H1 (cell line): ENCODE results near the gene IL17RA. TPM values are rescaled to one million over a fixed set of nuclear protein-coding genes. Genes with fewer than 3 reads are reported as not detected.

Source experiments
- CTCF ChIA-PET: fragments of 300-600 bp; sonication (Branson Sonifier 250); formaldehyde crosslinking; loops from one replicate; lab custom pipeline; 2021; ENCODE audit not compliant: partially characterized antibody; lab: Charles Lee
- POLR2A ChIA-PET: fragments of 300-600 bp; sonication (Branson Sonifier 250); formaldehyde crosslinking; loops from one replicate; lab custom pipeline; 2021; ENCODE audit warnings: inconsistent platforms; ENCODE audit not compliant: partially characterized antibody; lab: Charles Lee
- DNase-seq, 2 experiments: peaks; one replicate each; pipeline versions ENCODE4 v3.0.0 to v3.0.0-alpha.2; 2010 to 2022; ENCODE audit warnings: low spot score in 2 of 2, low read depth in 1 of 2, mixed read lengths in 1 of 2
- FAIRE-seq: peaks from 2 replicates; lab custom pipeline; 2011; peaks lifted over from hg19 to GRCh38; lab: Jason Lieb, UNC
- H2AFZ ChIP-seq: 2 replicates; pipeline ENCODE4 v1.8.1; 2012; ENCODE audit warnings: low read length, inconsistent platforms
- H2AK5ac ChIP-seq: 2 replicates; pipeline ENCODE4 v1.6.1; 2013; ENCODE audit warnings: low read depth, low read length
- H2BK120ac ChIP-seq: replicated peaks from 2 replicates; pipeline ENCODE3; 2013; ENCODE audit warnings: low read depth, low read length, inconsistent platforms
- H2BK12ac ChIP-seq: 2 replicates; pipeline ENCODE4 v1.6.1; 2013; ENCODE audit warnings: low read depth, low read length
- H2BK15ac ChIP-seq: 2 replicates; pipeline ENCODE4 v1.6.1; 2013; ENCODE audit warnings: low read length
- H2BK20ac ChIP-seq: 2 replicates; pipeline ENCODE4 v1.6.1; 2013; ENCODE audit warnings: low read length
- H2BK5ac ChIP-seq: 2 replicates; pipeline ENCODE4 v1.6.1; 2013; ENCODE audit warnings: low read depth, low read length
- H3K14ac ChIP-seq: 2 replicates; pipeline ENCODE4 v1.6.1; 2013; ENCODE audit warnings: inconsistent platforms; ENCODE audit not compliant: insufficient read length
- H3K18ac ChIP-seq: 2 replicates; pipeline ENCODE4 v1.6.1; 2013; ENCODE audit warnings: low read length; ENCODE audit errors: extremely low read depth
- H3K23ac ChIP-seq: 2 replicates; pipeline ENCODE4 v1.6.1; 2013; ENCODE audit warnings: inconsistent platforms; ENCODE audit not compliant: insufficient read length
- H3K23me2 ChIP-seq: 2 replicates; pipeline ENCODE4 v1.6.1; 2013; ENCODE audit warnings: low read depth, low read length
- H3K27ac ChIP-seq: 2 replicates; pipeline ENCODE4 v1.6.1; 2011; ENCODE audit warnings: low read depth, low read length, inconsistent platforms
- H3K27me3 ChIP-seq, 4 experiments: replicated peaks in 1 of 4; 1 replicate in 1 of 4; 2 replicates in 3 of 4; pipeline versions ENCODE4 v1.6.1 to v1.8.1; 2011 to 2013; ENCODE audit warnings: low read length in 3 of 4, mild to moderate bottlenecking in 3 of 4, inconsistent platforms in 2 of 4, mixed read lengths in 2 of 4, moderate library complexity in 1 of 4; ENCODE audit not compliant: control insufficient read depth in 3 of 4, insufficient read depth in 3 of 4; ENCODE audit errors: extremely low read depth in 1 of 4
- H3K36me3 ChIP-seq, 4 experiments: 2 replicates each; pipeline versions ENCODE4 v1.6.1 to v1.8.1; 2011 to 2013; ENCODE audit warnings: mild to moderate bottlenecking in 4 of 4, low read length in 3 of 4, moderate library complexity in 2 of 4, control low read depth in 1 of 4, inconsistent platforms in 1 of 4; ENCODE audit not compliant: insufficient read depth in 4 of 4, control insufficient read depth in 2 of 4
- H3K4ac ChIP-seq: replicated peaks from 2 replicates; pipeline ENCODE3; 2013; ENCODE audit warnings: low read length, low read depth, mixed read lengths, inconsistent platforms; ENCODE audit not compliant: insufficient read length
- H3K4me1 ChIP-seq, 4 experiments: replicated peaks in 1 of 4; 1 replicate in 1 of 4; 2 replicates in 3 of 4; pipeline versions ENCODE4 v1.6.1 to v1.8.1; 2011 to 2013; ENCODE audit warnings: low read length in 3 of 4, inconsistent platforms in 2 of 4, mixed read lengths in 1 of 4; ENCODE audit not compliant: insufficient read depth in 4 of 4, control insufficient read depth in 3 of 4
- H3K4me2 ChIP-seq, 2 experiments: 2 replicates each; pipeline versions ENCODE4 v1.6.1 to v1.8.1; 2011 to 2013; ENCODE audit warnings: low read depth in 2 of 2, low read length in 2 of 2, control low read depth in 1 of 2, inconsistent platforms in 1 of 2, mild to moderate bottlenecking in 1 of 2; ENCODE audit not compliant: insufficient read depth in 1 of 2
- H3K4me3 ChIP-seq, 4 experiments: fragments of 200-600, 300-600 bp in 1 of 4; sonication (generic), shearing (Covaris generic), sonication (Bioruptor Twin) in 1 of 4; 2 replicates each; pipeline versions ENCODE4 v1.5.1 to v1.8.1; 2011 to 2016; ENCODE audit warnings: low read length in 4 of 4, low read depth in 3 of 4, control low read depth in 2 of 4, inconsistent platforms in 2 of 4, mild to moderate bottlenecking in 2 of 4, mixed read lengths in 1 of 4, moderate library complexity in 1 of 4; ENCODE audit not compliant: insufficient read depth in 2 of 4; ENCODE audit errors: extremely low read depth in 1 of 4
- H3K56ac ChIP-seq: replicated peaks from 2 replicates; pipeline ENCODE3; 2013; ENCODE audit warnings: low read depth, mild to moderate bottlenecking, mixed read lengths, low read length, inconsistent platforms; ENCODE audit not compliant: insufficient read length
- H3K79me1 ChIP-seq: 2 replicates; pipeline ENCODE4 v1.6.1; 2013; ENCODE audit warnings: low read depth, low read length, control low read depth
- H3K79me2 ChIP-seq, 2 experiments: 2 replicates each; pipeline versions ENCODE4 v1.6.1 to v1.8.1; 2012 to 2013; ENCODE audit warnings: low read length in 2 of 2, mild to moderate bottlenecking in 2 of 2, inconsistent platforms in 1 of 2; ENCODE audit not compliant: insufficient read depth in 2 of 2, control insufficient read depth in 1 of 2
- H3K9ac ChIP-seq, 4 experiments: replicated peaks in 1 of 4; 1 replicate in 1 of 4; 2 replicates in 3 of 4; pipeline versions ENCODE4 v1.6.1 to v1.8.1; 2011 to 2013; ENCODE audit warnings: low read depth in 3 of 4, low read length in 3 of 4, control low read depth in 2 of 4, mild to moderate bottlenecking in 2 of 4, moderate library complexity in 2 of 4, inconsistent platforms in 1 of 4; ENCODE audit errors: extremely low read depth in 1 of 4
- H3K9me3 ChIP-seq, 2 experiments: 2 replicates each; pipeline versions ENCODE4 v1.6.1 to v1.8.1; 2012 to 2013; ENCODE audit warnings: mild to moderate bottlenecking in 2 of 2, moderate library complexity in 2 of 2, control low read depth in 1 of 2, inconsistent platforms in 1 of 2, low read depth in 1 of 2, low read length in 1 of 2, mixed read lengths in 1 of 2; ENCODE audit not compliant: insufficient read depth in 2 of 2
- H4K20me1 ChIP-seq, 2 experiments: replicated peaks in 1 of 2; 2 replicates each; pipeline versions ENCODE3 to v1.8.1; 2011 to 2013; ENCODE audit warnings: inconsistent platforms in 2 of 2, low read length in 2 of 2, mild to moderate bottlenecking in 1 of 2; ENCODE audit not compliant: insufficient read depth in 2 of 2, control insufficient read depth in 1 of 2
- H4K5ac ChIP-seq: 2 replicates; pipeline ENCODE4 v1.6.1; 2013; ENCODE audit warnings: low read length, low read depth, mixed read lengths, inconsistent platforms; ENCODE audit not compliant: insufficient read length
- H4K8ac ChIP-seq: 2 replicates; pipeline ENCODE4 v1.8.0; 2013; ENCODE audit warnings: mild to moderate bottlenecking, moderate library complexity, low read length, inconsistent platforms; ENCODE audit not compliant: insufficient read depth; ENCODE audit errors: extremely low read depth
- H4K91ac ChIP-seq: replicated peaks from 2 replicates; pipeline ENCODE3; 2013; ENCODE audit warnings: low read length, mixed read lengths, inconsistent platforms; ENCODE audit not compliant: insufficient read length
- GTF2F1 ChIP-seq: IDR thresholded peaks from 2 replicates; pipeline ENCODE4 v1.6.1; 2012; ENCODE audit warnings: low read depth, low read length, improper control_type of control experiment, borderline replicate concordance
- HDAC6 ChIP-seq: IDR thresholded peaks from one replicate; pipeline ENCODE4 v1.7.1; 2012; ENCODE audit warnings: low read depth, mild to moderate bottlenecking, inconsistent platforms, low read length, moderate library complexity
- KDM1A ChIP-seq: fragments of 200-600, 300-600 bp; sonication (generic); IDR thresholded peaks from 2 replicates; pipeline ENCODE4 v1.7.1; 2016; ENCODE audit warnings: mild to moderate bottlenecking, low read length, borderline replicate concordance
- KDM5A ChIP-seq: fragments of 200-600 bp; IDR thresholded peaks from 2 replicates; pipeline ENCODE4 v1.7.1; 2012; ENCODE audit warnings: mild to moderate bottlenecking, low read length, inconsistent platforms, mixed read lengths
- NRF1 ChIP-seq: IDR thresholded peaks from 2 replicates; pipeline ENCODE4 v1.6.1; 2011; ENCODE audit warnings: mild to moderate bottlenecking, low read depth, low read length, improper control_type of control experiment
- RAD21 ChIP-seq, 2 experiments: IDR thresholded peaks in 1 of 2; conservative IDR thresholded peaks in 1 of 2; 2 replicates each; pipeline ENCODE4 v1.6.1; 2011; ENCODE audit warnings: low read depth in 2 of 2, low read length in 2 of 2, improper control_type of control experiment in 1 of 2, inconsistent platforms in 1 of 2, mild to moderate bottlenecking in 1 of 2, moderate library complexity in 1 of 2
- SP2 ChIP-seq: IDR thresholded peaks from 2 replicates; pipeline ENCODE4 v1.6.1; 2012; ENCODE audit warnings: mild to moderate bottlenecking, low read length, inconsistent platforms
- TAF1 ChIP-seq: IDR thresholded peaks from 2 replicates; pipeline ENCODE4 v1.6.1; 2011; ENCODE audit warnings: mild to moderate bottlenecking, low read depth, low read length
- ZNF274 ChIP-seq: IDR thresholded peaks from 2 replicates; pipeline ENCODE4 v1.7.0; 2012; ENCODE audit warnings: low read length, borderline replicate concordance; ENCODE audit errors: extremely low read depth
- WGBS, 2 experiments: shearing (Covaris generic) in 1 of 2; methylation state at CpG; one replicate each; pipeline versions ENCODE4 v1.1.6 to v1.1.7; 2013 to 2015; ENCODE audit warnings: low lambda C conversion rate in 2 of 2, mixed read lengths in 2 of 2, inconsistent platforms in 1 of 2, low coverage in 1 of 2, missing lambda C conversion rate in 1 of 2; ENCODE audit not compliant: insufficient replicate concordance in 2 of 2, insufficient coverage in 1 of 2, insufficient read length in 1 of 2; ENCODE audit errors: extremely low coverage in 1 of 2, missing lambda C conversion rate in 1 of 2; 5-methylcytosine and 5-hydroxymethylcytosine counted together
- polyA plus RNA-seq, 7 experiments: library from polyadenylated mRNA; depleted of rRNA in 3 of 7; stranded (reverse) in 5 of 7; unstranded in 2 of 7; fragments of >200 nt in 5 of 7; fragments of 200-250 nt in 2 of 7; gene quantifications; 1 replicate in 5 of 7; 2 replicates in 1 of 7; 4 replicates in 1 of 7; pipeline versions ENCODE4 v1.2.1 to v1.2.3, GENCODE V29; 2011 to 2013; ENCODE audit warnings: missing spikeins in 2 of 7, mixed read lengths in 2 of 7
- total RNA-seq: library from RNA; stranded (reverse); fragmentation: NEBNext Ultra II Directional; extraction: Animal tissue kit (Norgen Biotek cat#: 25700); gene quantifications from 2 replicates; pipeline ENCODE4 v1.2.1, GENCODE V29; 2021
- TF ChIP-seq, protein P1 (sequence below), 3 experiments: IDR thresholded peaks; 1 replicate in 2 of 3; 2 replicates in 1 of 3; pipeline versions ENCODE4 v1.5.1 to v1.6.1; 2011; ENCODE audit warnings: low read length in 3 of 3, mild to moderate bottlenecking in 3 of 3, inconsistent platforms in 2 of 3, low read depth in 1 of 3, moderate library complexity in 1 of 3; ENCODE audit not compliant: insufficient read depth in 1 of 3; ENCODE audit errors: control extremely low read depth in 1 of 3

The IL17RA gene
- total and polyA plus RNA-seq, 2 of the 8 experiments (the other 6 are each of a cell fraction or from before 2014, with no cell fraction given), result 5.6 to 9.9 TPM

DNA sequence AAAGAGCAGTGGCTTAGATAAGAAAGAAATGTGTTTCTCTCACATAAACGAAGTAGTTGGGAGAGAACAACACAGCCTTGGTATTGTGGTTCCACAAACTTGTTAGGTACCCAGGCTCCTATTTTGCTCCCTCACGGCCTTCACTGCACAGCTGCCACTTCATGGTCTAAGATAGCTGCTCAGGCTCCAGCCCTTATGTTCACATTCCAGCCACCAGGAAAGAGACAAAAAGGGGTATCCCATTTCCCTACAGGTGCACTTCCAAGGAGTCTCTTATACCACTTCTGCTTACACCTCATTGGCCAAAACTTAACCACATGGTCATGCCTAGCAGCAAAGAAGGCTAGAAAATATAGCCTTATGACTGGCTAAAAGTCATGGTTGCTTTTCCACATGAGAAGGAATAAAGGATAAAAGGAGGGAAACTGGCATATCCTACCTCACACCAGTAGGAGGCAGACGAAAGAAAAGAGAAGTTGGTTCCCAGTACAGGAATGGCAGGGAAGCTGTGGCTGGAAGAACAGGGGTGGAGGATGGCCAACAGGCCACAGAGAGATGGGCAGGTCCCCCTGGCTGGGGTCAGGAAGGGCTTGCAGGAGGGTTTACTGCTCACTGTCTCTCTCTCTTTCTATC, 79.7 kb downstream of the IL17RA start:
- Histone ChIP-seq H3K4me3 (no peak overlapping the region), H2BK12ac (no peak overlapping the region), H3K27ac (no peak overlapping the region), H2BK120ac (no peak overlapping the region), H4K5ac (no peak overlapping the region), H3K27me3 (0 out of 7 replicates have a peak, but pooled peaks cover 0 to 4% (median 0%) of the 10 kb centered on the region in 4 experiments), H4K20me1 (no peaks in the 10 kb centered on the region), H3K23ac (no peak overlapping the region), H2BK20ac (no peak overlapping the region), H3K4me2 (no peak overlapping the region), H2AK5ac (0 out of 2 replicates have a peak overlapping the region, but pooled peaks have one; percentile 17), H3K9ac (no peak overlapping the region), H3K9me3 (no peaks in the 10 kb centered on the region), H3K4ac (no peak overlapping the region), H3K79me1 (no peaks in the 10 kb centered on the region), H3K79me2 (no peaks in the 10 kb centered on the region), H2BK15ac (no peak overlapping the region), H3K14ac (no peak overlapping the region), H3K56ac (no peak overlapping the region), H4K8ac (no peak overlapping the region), H3K4me1 (peaks cover 0 to 3% (median 2%) of the 10 kb centered on the region in 4 experiments; a peak in 2 of 7 replicates), H4K91ac (no peak overlapping the region), H3K18ac (no peak overlapping the region; the same call in 1 of the 2 replicates), H2AFZ (no peak overlapping the region), H3K36me3 (no peaks in the 10 kb centered on the region), H3K23me2 (0 out of 2 replicates have a peak, but pooled peaks cover 2% of the 10 kb centered on the region), H2BK5ac (no peak overlapping the region)
- ChIA-PET CTCF (interaction anchor here (0.6 to 2.1 kb wide), 28 partner anchors 9 to 414 kb away, joined by 3 to 7 read pairs (median 3); no protein-coding TSS in a partner anchor), POLR2A (no interaction called here)
- peak; percentile 92 for FAIRE-seq
- 73% methylated on average over 3 of the region's 3 CpGs; no CpG with 5 or more reads in 1 of the 2 experiments for WGBS, 2 experiments
- no peak for DNase-seq
- TF ChIP-seq KDM5A (no peak), KDM1A (peak; percentile 86; the same call in 1 of the 2 replicates), HDAC6 (no peak), RAD21 (IDR thresholded peaks at IDR 0.05 in 1 of 2, conservative IDR thresholded peaks at IDR 0.05 in 1 of 2; ENCODE audit: low read depth in 2 of 2, low read length in 2 of 2) (peak; percentile 37 to 42; a peak in 3 of 4 replicates), SP2 (no peak), ZNF274 (no peak), TAF1 (no peak), GTF2F1 (no peak), NRF1 (no peak)
- TF ChIP-seq, protein P1, sequence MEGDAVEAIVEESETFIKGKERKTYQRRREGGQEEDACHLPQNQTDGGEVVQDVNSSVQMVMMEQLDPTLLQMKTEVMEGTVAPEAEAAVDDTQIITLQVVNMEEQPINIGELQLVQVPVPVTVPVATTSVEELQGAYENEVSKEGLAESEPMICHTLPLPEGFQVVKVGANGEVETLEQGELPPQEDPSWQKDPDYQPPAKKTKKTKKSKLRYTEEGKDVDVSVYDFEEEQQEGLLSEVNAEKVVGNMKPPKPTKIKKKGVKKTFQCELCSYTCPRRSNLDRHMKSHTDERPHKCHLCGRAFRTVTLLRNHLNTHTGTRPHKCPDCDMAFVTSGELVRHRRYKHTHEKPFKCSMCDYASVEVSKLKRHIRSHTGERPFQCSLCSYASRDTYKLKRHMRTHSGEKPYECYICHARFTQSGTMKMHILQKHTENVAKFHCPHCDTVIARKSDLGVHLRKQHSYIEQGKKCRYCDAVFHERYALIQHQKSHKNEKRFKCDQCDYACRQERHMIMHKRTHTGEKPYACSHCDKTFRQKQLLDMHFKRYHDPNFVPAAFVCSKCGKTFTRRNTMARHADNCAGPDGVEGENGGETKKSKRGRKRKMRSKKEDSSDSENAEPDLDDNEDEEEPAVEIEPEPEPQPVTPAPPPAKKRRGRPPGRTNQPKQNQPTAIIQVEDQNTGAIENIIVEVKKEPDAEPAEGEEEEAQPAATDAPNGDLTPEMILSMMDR (IDR thresholded peaks at IDR 0.05; ENCODE audit: control extremely low read depth in 1 of 3, insufficient read depth in 1 of 3, low read depth in 1 of 3, low read length in 3 of 3), result peak; percentile 8 to 64 (median 46); a peak in 3 of 4 replicates
